Endothelial cell (in vitro differentiated cells): ENCODE data around the gene TEAD3. TPM values are rescaled to one million over a fixed set of nuclear protein-coding genes. Genes with fewer than 3 reads are reported as not detected.
A peak's percentile ranks its signal among the peaks of the same experiment; 100 is the strongest.

ENCODE experiments used
- DNase-seq: peaks from one replicate; pipeline ENCODE4 v3.0.0; 2021; ENCODE audit warnings: low spot score
- H3K27ac Mint-ChIP-seq: one replicate; pipeline ENCODE4 v1.8.0; 2021; ENCODE audit warnings: mixed read lengths, inconsistent platforms; ENCODE audit not compliant: unreplicated experiment
- H3K27me3 Mint-ChIP-seq: one replicate; pipeline ENCODE4 v1.8.0; 2021; ENCODE audit warnings: mild to moderate bottlenecking, moderate library complexity, mixed read lengths, inconsistent platforms; ENCODE audit not compliant: unreplicated experiment
- H3K36me3 Mint-ChIP-seq: one replicate; pipeline ENCODE4 v1.8.0; 2021; ENCODE audit warnings: mild to moderate bottlenecking, low read depth, mixed read lengths, inconsistent platforms; ENCODE audit not compliant: unreplicated experiment
- H3K4me1 Mint-ChIP-seq: one replicate; pipeline ENCODE4 v1.8.0; 2021; ENCODE audit warnings: mild to moderate bottlenecking, mixed read lengths, inconsistent platforms; ENCODE audit not compliant: unreplicated experiment
- H3K4me3 Mint-ChIP-seq: one replicate; pipeline ENCODE4 v1.8.0; 2021; ENCODE audit warnings: mild to moderate bottlenecking, mixed read lengths, inconsistent platforms; ENCODE audit not compliant: unreplicated experiment
- H3K9me3 Mint-ChIP-seq: one replicate; pipeline ENCODE4 v1.8.0; 2021; ENCODE audit warnings: mixed read lengths, inconsistent platforms; ENCODE audit not compliant: unreplicated experiment
- CTCF ChIP-seq: fragments of 200-600 bp; sonication (generic); IDR thresholded peaks from one replicate; pipeline ENCODE4 v1.5.0; 2021; ENCODE audit warnings: antibody characterized with exemption; ENCODE audit not compliant: unreplicated experiment
- total RNA-seq: library from RNA; stranded (reverse); fragmentation: NEBNext Ultra II Directional; extraction: Animal tissue kit (Norgen Biotek cat#: 25700); gene quantifications from one replicate; pipeline ENCODE4 v1.2.1, GENCODE V29; 2021; ENCODE audit not compliant: unreplicated experiment

TEAD3 gene
- total RNA-seq, 1 donor from 2014 or later: 6.3 TPM

GRCh38 chr6:35432291-35432690 lies 64.6 kb downstream of the TEAD3 start:
- Mint-ChIP-seq H3K27ac (no peak overlapping the region), H3K36me3 (peaks cover 13% of the 10 kb centered on the region), H3K27me3 (peaks cover 4% of the 10 kb centered on the region), H3K4me3 (no peak overlapping the region), H3K9me3 (peaks cover 3% of the 10 kb centered on the region), H3K4me1 (peaks cover 5% of the 10 kb centered on the region)
- TF ChIP-seq CTCF: no peak
- DNase-seq: no peak

- H3K27me3 Mint-ChIP-seq: peaks cover 4% of the 10 kb centered on the region
- no peak overlapping the region for H3K4me3 Mint-ChIP-seq
- H3K27ac Mint-ChIP-seq: no peak overlapping the region
- peaks cover 3% of the 10 kb centered on the region for H3K9me3 Mint-ChIP-seq
- no peak for TF ChIP-seq CTCF
- DNase-seq: no peak
- H3K4me1 Mint-ChIP-seq: peaks cover 24% of the 10 kb centered on the region
- peaks cover 27% of the 10 kb centered on the region for H3K36me3 Mint-ChIP-seq
Measured at GRCh38 chr6:35429463-35429862, 67.4 kb downstream of the TEAD3 start.

GRCh38 chr6:35428421-35429149 lies 68.3 kb downstream of the TEAD3 start:
- no peak for DNase-seq
- peak overlapping the region; percentile 66 for H3K4me3 Mint-ChIP-seq
- peaks cover 4% of the 10 kb centered on the region for H3K27me3 Mint-ChIP-seq
- no peak overlapping the region for H3K27ac Mint-ChIP-seq
- H3K9me3 Mint-ChIP-seq: peaks cover 3% of the 10 kb centered on the region
- H3K36me3 Mint-ChIP-seq: peaks cover 28% of the 10 kb centered on the region
- H3K4me1 Mint-ChIP-seq: peaks cover 24% of the 10 kb centered on the region
- TF ChIP-seq CTCF: no peak

- Mint-ChIP-seq H3K4me3 (peak overlapping the region; percentile 31), H3K36me3 (peaks cover 28% of the 10 kb centered on the region), H3K27me3 (peaks cover 4% of the 10 kb centered on the region), H3K9me3 (peaks cover 3% of the 10 kb centered on the region), H3K27ac (no peak overlapping the region), H3K4me1 (peaks cover 24% of the 10 kb centered on the region)
- no peak for DNase-seq
- TF ChIP-seq CTCF: no peak
Measured at GRCh38 chr6:35427851-35428321, 69.0 kb downstream of the TEAD3 start.

- H3K27ac Mint-ChIP-seq: no peak overlapping the region
Measured at GRCh38 chr6:35427435-35427834, 69.4 kb downstream of the TEAD3 start.

More at GRCh38 chr6:35427435-35427834, 69.4 kb downstream of the TEAD3 start:
- Mint-ChIP-seq H3K4me1 (peaks cover 24% of the 10 kb centered on the region), H3K36me3 (peaks cover 31% of the 10 kb centered on the region), H3K27me3 (peaks cover 4% of the 10 kb centered on the region), H3K9me3 (peaks cover 3% of the 10 kb centered on the region), H3K4me3 (no peak overlapping the region)
- TF ChIP-seq CTCF: no peak
- no peak for DNase-seq
